Measurements from ENCODE around the gene EID1.

The EID1 gene

DNA sequence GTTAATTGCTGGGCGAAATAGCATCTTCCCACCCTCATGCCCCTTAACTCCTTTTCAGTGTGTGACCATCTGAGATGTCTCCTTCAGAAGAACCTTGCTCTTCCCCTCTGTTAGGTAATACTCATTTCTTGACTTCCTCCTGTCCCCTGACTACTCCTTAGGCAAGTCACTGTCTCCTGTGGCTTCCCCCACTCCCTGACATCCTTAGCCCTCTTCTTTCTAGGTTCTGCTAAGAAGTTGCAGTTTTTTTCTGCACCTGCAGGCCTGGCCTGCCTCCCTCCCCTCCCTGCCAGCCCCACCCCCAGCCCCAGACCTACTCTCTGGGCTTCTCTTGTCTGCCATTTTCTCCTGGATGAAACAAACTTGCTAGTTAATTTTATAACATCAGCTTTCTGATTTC, 15.2 kb upstream of the EID1 start:
- no peaks in the 10 kb centered on the region for H3K79me2 ChIP-seq (ENCODE audit: control insufficient read depth, insufficient read depth, low read length)
- no peak overlapping the region for H2BK120ac ChIP-seq (ENCODE audit: low read depth, low read length)
- no peak overlapping the region for H3K4ac ChIP-seq (ENCODE audit: low read depth, low read length)
- H3K36me3 ChIP-seq (ENCODE audit: control insufficient read depth, insufficient read depth, low read length): no peaks in the 10 kb centered on the region
- no peak overlapping the region for H3K56ac ChIP-seq (ENCODE audit: low read length)
- no peak overlapping the region for H4K8ac ChIP-seq (ENCODE audit: low read depth, low read length)
- H4K5ac ChIP-seq (ENCODE audit: low read length): no peak overlapping the region
- H3K18ac ChIP-seq (ENCODE audit: low read length): no peak overlapping the region
- no peak overlapping the region for H3K4me3 ChIP-seq (ENCODE audit: low read length)
- H2BK15ac ChIP-seq (replicated peaks; ENCODE audit: low read depth): no peak overlapping the region
- WGBS (ENCODE audit: extremely low coverage, insufficient coverage, low lambda C conversion rate): no CpG with 5 or more reads among the region's 1 CpG
- no peak overlapping the region for H3K27ac ChIP-seq (ENCODE audit: low read depth, low read length)
- H3K4me2 ChIP-seq (ENCODE audit: low read length): no peak overlapping the region
- H3K27me3 ChIP-seq (ENCODE audit: insufficient read depth, low read length, poor library complexity): no peaks in the 10 kb centered on the region
- no peaks in the 10 kb centered on the region for H3K79me1 ChIP-seq (ENCODE audit: low read length)
- no peak overlapping the region for H3K9ac ChIP-seq (ENCODE audit: low read length)
- no peak overlapping the region for H2AK5ac ChIP-seq (ENCODE audit: low read length)
- no peak overlapping the region for H3K23ac ChIP-seq (ENCODE audit: low read length)
- no peaks in the 10 kb centered on the region for H3K4me1 ChIP-seq (ENCODE audit: control insufficient read depth, low read depth, low read length)
- no peak overlapping the region for H2BK5ac ChIP-seq (ENCODE audit: low read length)
- DNase-seq: peak; percentile 36

DNA sequence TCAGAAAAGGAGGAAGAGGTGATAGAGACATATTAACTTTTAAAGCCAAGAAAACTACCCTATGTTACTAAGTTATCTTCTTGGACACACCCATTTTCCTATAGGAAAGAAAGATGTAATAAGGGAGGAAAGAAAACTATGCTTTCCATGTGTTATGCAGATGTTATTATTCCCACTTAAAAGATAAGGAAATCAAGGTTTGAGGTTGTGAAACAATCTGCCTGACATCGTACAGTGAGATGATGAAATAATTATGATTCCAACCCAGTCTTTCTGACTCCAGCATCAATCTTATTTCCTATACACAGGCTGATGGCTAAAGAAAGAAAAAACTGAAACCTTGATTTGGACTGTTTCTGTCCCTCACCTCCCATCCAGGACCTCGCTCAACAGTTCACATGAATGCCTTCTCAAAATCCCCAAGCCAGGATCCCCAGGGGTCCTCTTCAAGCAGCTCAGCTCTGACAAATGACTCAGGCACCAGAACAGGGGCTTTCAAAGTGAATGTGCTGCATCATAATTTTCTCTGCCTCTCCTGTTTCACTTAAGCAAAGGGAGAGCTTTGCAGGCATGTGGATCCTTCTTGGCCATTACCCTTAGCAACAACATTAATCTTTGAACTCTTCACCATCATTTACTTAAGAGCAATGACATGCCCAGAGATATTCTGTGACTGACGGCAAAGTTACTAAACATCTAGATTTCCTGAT, 12.4 kb upstream of the EID1 start:
- H3K4me2 ChIP-seq (ENCODE audit: low read length): no peak overlapping the region

GRCh38 chr15:48866141-48866563, 11.8 kb upstream of the EID1 start:
- DNase-seq: no peak
- Histone ChIP-seq H3K4ac (ENCODE audit: low read depth, low read length) (no peak overlapping the region), H3K27ac (ENCODE audit: low read depth, low read length) (no peak overlapping the region), H3K36me3 (ENCODE audit: control insufficient read depth, insufficient read depth, low read length) (no peaks in the 10 kb centered on the region), H3K27me3 (ENCODE audit: insufficient read depth, low read length, poor library complexity) (no peaks in the 10 kb centered on the region), H3K79me1 (ENCODE audit: low read length) (no peaks in the 10 kb centered on the region), H3K9ac (ENCODE audit: low read length) (no peak overlapping the region), H2AK5ac (ENCODE audit: low read length) (no peak overlapping the region), H2BK5ac (ENCODE audit: low read length) (no peak overlapping the region), H3K4me1 (ENCODE audit: control insufficient read depth, low read depth, low read length) (no peaks in the 10 kb centered on the region), H4K5ac (ENCODE audit: low read length) (no peak overlapping the region), H3K79me2 (ENCODE audit: control insufficient read depth, insufficient read depth, low read length) (no peaks in the 10 kb centered on the region), H3K4me2 (ENCODE audit: low read length) (no peak overlapping the region), H4K8ac (ENCODE audit: low read depth, low read length) (no peak overlapping the region), H3K4me3 (ENCODE audit: low read length) (no peak overlapping the region), H2BK15ac (replicated peaks; ENCODE audit: low read depth) (no peak overlapping the region), H3K56ac (ENCODE audit: low read length) (no peak overlapping the region), H3K18ac (ENCODE audit: low read length) (no peak overlapping the region), H3K23ac (ENCODE audit: low read length) (no peak overlapping the region), H2BK120ac (ENCODE audit: low read depth, low read length) (no peak overlapping the region)
- no CpG with 5 or more reads among the region's 2 CpGs for WGBS (ENCODE audit: extremely low coverage, insufficient coverage, low lambda C conversion rate)

More for the DNA sequence above, 12.4 kb upstream of the EID1 start:
- H3K36me3 ChIP-seq (ENCODE audit: control insufficient read depth, insufficient read depth, low read length): no peaks in the 10 kb centered on the region
- H3K4ac ChIP-seq (ENCODE audit: low read depth, low read length): no peak overlapping the region
- WGBS (ENCODE audit: extremely low coverage, insufficient coverage, low lambda C conversion rate): no CpG with 5 or more reads among the region's 3 CpGs
- no peak overlapping the region for H4K8ac ChIP-seq (ENCODE audit: low read depth, low read length)
- no peaks in the 10 kb centered on the region for H3K27me3 ChIP-seq (ENCODE audit: insufficient read depth, low read length, poor library complexity)
- no peak overlapping the region for H3K27ac ChIP-seq (ENCODE audit: low read depth, low read length)
- no peak overlapping the region for H3K9ac ChIP-seq (ENCODE audit: low read length)
- H3K18ac ChIP-seq (ENCODE audit: low read length): no peak overlapping the region
- H3K56ac ChIP-seq (ENCODE audit: low read length): no peak overlapping the region
- no peak overlapping the region for H2AK5ac ChIP-seq (ENCODE audit: low read length)
- peak; percentile 62 for DNase-seq
- no peak overlapping the region for H3K4me3 ChIP-seq (ENCODE audit: low read length)
- H3K79me2 ChIP-seq (ENCODE audit: control insufficient read depth, insufficient read depth, low read length): no peaks in the 10 kb centered on the region
- no peak overlapping the region for H3K23ac ChIP-seq (ENCODE audit: low read length)
- no peak overlapping the region for H4K5ac ChIP-seq (ENCODE audit: low read length)
- no peak overlapping the region for H2BK15ac ChIP-seq (replicated peaks; ENCODE audit: low read depth)
- no peaks in the 10 kb centered on the region for H3K4me1 ChIP-seq (ENCODE audit: control insufficient read depth, low read depth, low read length)
- no peaks in the 10 kb centered on the region for H3K79me1 ChIP-seq (ENCODE audit: low read length)
- no peak overlapping the region for H2BK5ac ChIP-seq (ENCODE audit: low read length)
- H2BK120ac ChIP-seq (ENCODE audit: low read depth, low read length): no peak overlapping the region

DNA sequence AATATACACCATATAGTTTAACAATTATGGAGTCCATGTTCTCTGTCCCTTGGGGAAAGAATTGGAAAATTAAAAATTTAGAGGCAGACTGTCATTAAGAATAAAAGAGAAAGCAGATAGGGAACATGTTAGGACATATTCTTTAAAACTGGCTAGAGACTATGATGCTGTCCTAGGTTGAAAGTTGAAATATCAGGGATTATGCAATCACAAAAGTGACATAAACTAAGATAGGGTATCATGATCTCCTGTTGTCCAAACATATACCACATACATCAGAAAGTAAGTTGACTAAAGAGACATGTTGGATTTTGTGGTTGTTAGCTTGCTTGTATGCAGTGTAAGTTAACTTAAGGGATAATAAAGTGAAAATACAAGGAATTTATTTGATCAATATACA, 9.9 kb upstream of the EID1 start:
- Histone ChIP-seq H3K4ac (ENCODE audit: low read depth, low read length) (no peak overlapping the region), H3K4me1 (ENCODE audit: control insufficient read depth, low read depth, low read length) (no peaks in the 10 kb centered on the region), H2BK120ac (ENCODE audit: low read depth, low read length) (no peak overlapping the region), H4K5ac (ENCODE audit: low read length) (no peak overlapping the region), H3K56ac (ENCODE audit: low read length) (no peak overlapping the region), H3K27me3 (ENCODE audit: insufficient read depth, low read length, poor library complexity) (no peaks in the 10 kb centered on the region), H3K9ac (ENCODE audit: low read length) (no peak overlapping the region), H3K18ac (ENCODE audit: low read length) (no peak overlapping the region), H2AK5ac (ENCODE audit: low read length) (no peak overlapping the region), H3K4me3 (ENCODE audit: low read length) (no peak overlapping the region), H3K23ac (ENCODE audit: low read length) (no peak overlapping the region), H3K27ac (ENCODE audit: low read depth, low read length) (no peak overlapping the region), H2BK15ac (replicated peaks; ENCODE audit: low read depth) (no peak overlapping the region), H3K79me2 (ENCODE audit: control insufficient read depth, insufficient read depth, low read length) (no peaks in the 10 kb centered on the region), H4K8ac (ENCODE audit: low read depth, low read length) (no peak overlapping the region), H3K4me2 (ENCODE audit: low read length) (no peak overlapping the region), H3K79me1 (ENCODE audit: low read length) (no peaks in the 10 kb centered on the region), H3K36me3 (ENCODE audit: control insufficient read depth, insufficient read depth, low read length) (no peaks in the 10 kb centered on the region), H2BK5ac (ENCODE audit: low read length) (no peak overlapping the region)
- no peak for DNase-seq

GRCh38 chr15:48868536-48868935, 9.4 kb upstream of the EID1 start:
- no peaks in the 10 kb centered on the region for H3K36me3 ChIP-seq (ENCODE audit: control insufficient read depth, insufficient read depth, low read length)

GRCh38 chr15:48869966-48870365, 8.0 kb upstream of the EID1 start:
- H3K27me3 ChIP-seq (ENCODE audit: insufficient read depth, low read length, poor library complexity): no peaks in the 10 kb centered on the region
- H3K36me3 ChIP-seq (ENCODE audit: control insufficient read depth, insufficient read depth, low read length): no peaks in the 10 kb centered on the region
- no peak overlapping the region for H2BK15ac ChIP-seq (replicated peaks; ENCODE audit: low read depth)
- H4K8ac ChIP-seq (ENCODE audit: low read depth, low read length): no peak overlapping the region
- H2BK5ac ChIP-seq (ENCODE audit: low read length): no peak overlapping the region
- H3K79me2 ChIP-seq (ENCODE audit: control insufficient read depth, insufficient read depth, low read length): no peaks in the 10 kb centered on the region
- no peaks in the 10 kb centered on the region for H3K79me1 ChIP-seq (ENCODE audit: low read length)
- no peak overlapping the region for H4K5ac ChIP-seq (ENCODE audit: low read length)
- no peak overlapping the region for H2AK5ac ChIP-seq (ENCODE audit: low read length)
- WGBS (ENCODE audit: extremely low coverage, insufficient coverage, low lambda C conversion rate): no CpG with 5 or more reads among the region's 1 CpG
- H3K27ac ChIP-seq (ENCODE audit: low read depth, low read length): no peak overlapping the region
- H3K9ac ChIP-seq (ENCODE audit: low read length): no peak overlapping the region
- H3K4ac ChIP-seq (ENCODE audit: low read depth, low read length): no peak overlapping the region
- H3K18ac ChIP-seq (ENCODE audit: low read length): no peak overlapping the region
- no peak overlapping the region for H3K56ac ChIP-seq (ENCODE audit: low read length)
- no peak overlapping the region for H3K4me3 ChIP-seq (ENCODE audit: low read length)
- H3K4me2 ChIP-seq (ENCODE audit: low read length): no peak overlapping the region
- H3K23ac ChIP-seq (ENCODE audit: low read length): no peak overlapping the region
- H2BK120ac ChIP-seq (ENCODE audit: low read depth, low read length): no peak overlapping the region
- no peak for DNase-seq
- H3K4me1 ChIP-seq (ENCODE audit: control insufficient read depth, low read depth, low read length): no peaks in the 10 kb centered on the region

More at GRCh38 chr15:48868536-48868935, 9.4 kb upstream of the EID1 start:
- Histone ChIP-seq H3K4me1 (ENCODE audit: control insufficient read depth, low read depth, low read length) (no peaks in the 10 kb centered on the region), H3K23ac (ENCODE audit: low read length) (no peak overlapping the region), H4K5ac (ENCODE audit: low read length) (no peak overlapping the region), H3K9ac (ENCODE audit: low read length) (no peak overlapping the region), H3K18ac (ENCODE audit: low read length) (no peak overlapping the region), H3K79me2 (ENCODE audit: control insufficient read depth, insufficient read depth, low read length) (no peaks in the 10 kb centered on the region), H3K56ac (ENCODE audit: low read length) (no peak overlapping the region), H3K27me3 (ENCODE audit: insufficient read depth, low read length, poor library complexity) (no peaks in the 10 kb centered on the region), H3K4ac (ENCODE audit: low read depth, low read length) (no peak overlapping the region), H2BK15ac (replicated peaks; ENCODE audit: low read depth) (no peak overlapping the region), H3K4me2 (ENCODE audit: low read length) (no peak overlapping the region), H3K4me3 (ENCODE audit: low read length) (no peak overlapping the region), H2BK120ac (ENCODE audit: low read depth, low read length) (no peak overlapping the region), H2BK5ac (ENCODE audit: low read length) (no peak overlapping the region), H4K8ac (ENCODE audit: low read depth, low read length) (no peak overlapping the region), H2AK5ac (ENCODE audit: low read length) (no peak overlapping the region), H3K27ac (ENCODE audit: low read depth, low read length) (no peak overlapping the region), H3K79me1 (ENCODE audit: low read length) (no peaks in the 10 kb centered on the region)
- WGBS (ENCODE audit: extremely low coverage, insufficient coverage, low lambda C conversion rate): no CpG with 5 or more reads among the region's 2 CpGs
- no peak for DNase-seq
